GM19468 (cell line): Measurements from ENCODE around the gene NTNG2.

Experiments
- ATAC-seq: cut with Tn5 transposase; IDR thresholded peaks from one replicate; pipeline ENCODE4 v1.9.1; 2021; ENCODE audit warnings: mild to moderate bottlenecking, moderate library complexity, moderate number of reproducible peaks; ENCODE audit not compliant: unreplicated experiment; ENCODE audit errors: extremely low read depth

NTNG2 gene

GRCh38 chr9:132199056-132199455, 37.2 kb downstream of the NTNG2 start:
- no peak for ATAC-seq

- ATAC-seq: no peak
Observed at GRCh38 chr9:132200706-132201105, 38.8 kb downstream of the NTNG2 start.

- no peak for ATAC-seq
Observed at GRCh38 chr9:132201139-132201538, 39.3 kb downstream of the NTNG2 start.

GRCh38 chr9:132201780-132202703, 40.2 kb downstream of the NTNG2 start:
- no peak for ATAC-seq

- no peak for ATAC-seq
Observed at GRCh38 chr9:132204883-132205282, 43.0 kb downstream of the NTNG2 start.

- ATAC-seq: no peak
Observed at GRCh38 chr9:132207215-132207614, 45.4 kb downstream of the NTNG2 start.

GRCh38 chr9:132207839-132208615, 46.2 kb downstream of the NTNG2 start:
- no peak for ATAC-seq

- no peak for ATAC-seq
Observed at GRCh38 chr9:132209228-132209627, 47.4 kb downstream of the NTNG2 start.

- no peak for ATAC-seq
Observed at GRCh38 chr9:132210472-132211145, 48.8 kb downstream of the NTNG2 start.

- ATAC-seq: no peak
Observed at GRCh38 chr9:132211570-132211969, 49.7 kb downstream of the NTNG2 start.

GRCh38 chr9:132214027-132214622, 52.3 kb downstream of the NTNG2 start:
- no peak for ATAC-seq

- no peak for ATAC-seq
Observed at GRCh38 chr9:132216861-132217619, 55.2 kb downstream of the NTNG2 start.

GRCh38 chr9:132218208-132218607, 56.4 kb downstream of the NTNG2 start:
- no peak for ATAC-seq

GRCh38 chr9:132221941-132222340, 60.1 kb downstream of the NTNG2 start:
- no peak for ATAC-seq

- ATAC-seq: no peak
Observed at GRCh38 chr9:132224645-132225044, 62.8 kb downstream of the NTNG2 start.

- ATAC-seq: no peak
Observed at GRCh38 chr9:132226571-132227430, 64.9 kb downstream of the NTNG2 start.

- no peak for ATAC-seq
Observed at GRCh38 chr9:132228062-132228461, 66.2 kb downstream of the NTNG2 start.

GRCh38 chr9:132230605-132231004, 68.7 kb downstream of the NTNG2 start:
- ATAC-seq: no peak
